Ascending aorta (tissue), 2 donors: ENCODE measurements around the gene SLC22A23. TPM values are rescaled to one million over a fixed set of nuclear protein-coding genes. Genes with fewer than 3 reads are reported as not detected.
"Not testable (repeated sequence)": the region's sequence is repeated elsewhere in the genome, so short reads cannot be mapped to it uniquely, and the experiment has no call there.

Experiments used
- DNase-seq, 2 donors: peaks; one replicate each; pipeline ENCODE4 v3.0.0-alpha.2; 2019; ENCODE audit warnings: low spot score in 2 of 2
- H3K27ac ChIP-seq, 2 donors: fragments of 200-600 bp; sonication (generic); one replicate each; pipeline ENCODE4 v1.5.1; 2016 to 2017; ENCODE audit warnings: mild to moderate bottlenecking in 1 of 2
- H3K27me3 ChIP-seq: fragments of 200-600 bp; sonication (generic); one replicate; pipeline ENCODE4 v1.5.1; 2017
- H3K36me3 ChIP-seq, 2 donors: fragments of 200-600 bp; sonication (generic); one replicate each; pipeline ENCODE4 v1.5.1; 2016
- H3K4me1 ChIP-seq, 2 donors: fragments of 200-600 bp; sonication (generic); one replicate each; pipeline ENCODE4 v1.5.1; 2016 to 2017; ENCODE audit warnings: mild to moderate bottlenecking in 1 of 2
- H3K4me3 ChIP-seq, 2 donors: fragments of 200-600 bp; sonication (generic); one replicate each; pipeline ENCODE4 v1.5.1; 2016 to 2017; ENCODE audit warnings: mild to moderate bottlenecking in 1 of 2
- H3K9me3 ChIP-seq, 2 donors: fragments of 200-600 bp; sonication (generic); one replicate each; pipeline ENCODE4 v1.5.1; 2016
- CTCF ChIP-seq, 3 experiments: fragments of 200-600 bp in 2 of 3; fragments of 450-650 bp in 1 of 3; sonication (generic) in 2 of 3; IDR thresholded peaks; one replicate each; pipeline ENCODE4 v1.5.1; 2016 to 2019; ENCODE audit warnings: antibody characterized with exemption in 3 of 3, mild to moderate bottlenecking in 1 of 3, moderate library complexity in 1 of 3
- intact Hi-C: fragments of 100-400 bp; cut with DNase I; formaldehyde crosslinking; loops from one replicate; pipeline ENCODE4 v1.15.1; 2023
- total RNA-seq: library from RNA; depleted of rRNA; stranded (reverse); fragments of >200 nt; gene quantifications from one replicate; pipeline ENCODE4 v1.1.0, GENCODE V29; 2016

SLC22A23 gene
- total RNA-seq, 1 donor from 2014 or later: 42.0 TPM

- intact Hi-C loops: no loop called here
- Histone ChIP-seq H3K27ac (no peak overlapping the region), H3K4me1 (no peaks in the 10 kb centered on the region), H3K4me3 (no peak overlapping the region), H3K36me3 (no peaks in the 10 kb centered on the region), H3K27me3 (no peaks in the 10 kb centered on the region), H3K9me3 (no peaks in the 10 kb centered on the region)
- no peak for TF ChIP-seq CTCF (IDR thresholded peaks at IDR 0.05)
- no peak for DNase-seq
Measured at GRCh38 chr6:3383525-3383924, 73.3 kb downstream of the SLC22A23 start.

- H3K36me3 ChIP-seq: no peaks in the 10 kb centered on the region
- H3K9me3 ChIP-seq: no peaks in the 10 kb centered on the region
- TF ChIP-seq CTCF (IDR thresholded peaks at IDR 0.05): no peak
- no peak overlapping the region for H3K4me3 ChIP-seq
- intact Hi-C loops: no loop called here
- no peaks in the 10 kb centered on the region for H3K4me1 ChIP-seq
- no peak for DNase-seq
- no peak overlapping the region for H3K27ac ChIP-seq
- H3K27me3 ChIP-seq: no peaks in the 10 kb centered on the region
Measured at GRCh38 chr6:3382326-3383279, 74.2 kb downstream of the SLC22A23 start.

GRCh38 chr6:3381233-3381921 is 75.5 kb downstream of the SLC22A23 start:
- Histone ChIP-seq H3K4me3 (no peak overlapping the region), H3K36me3 (no peaks in the 10 kb centered on the region), H3K27me3 (no peaks in the 10 kb centered on the region), H3K4me1 (no peaks in the 10 kb centered on the region), H3K27ac (no peak overlapping the region), H3K9me3 (no peaks in the 10 kb centered on the region)
- no peak for TF ChIP-seq CTCF (IDR thresholded peaks at IDR 0.05)
- intact Hi-C loops: no loop called here
- no peak for DNase-seq

- H3K4me1 ChIP-seq: no peaks in the 10 kb centered on the region
- no peak overlapping the region for H3K4me3 ChIP-seq
- no peak for DNase-seq
- no peak for TF ChIP-seq CTCF (IDR thresholded peaks at IDR 0.05)
- H3K9me3 ChIP-seq: no peaks in the 10 kb centered on the region
- intact Hi-C loops: no loop called here
- no peaks in the 10 kb centered on the region for H3K27me3 ChIP-seq
- no peak overlapping the region for H3K27ac ChIP-seq
- H3K36me3 ChIP-seq: no peaks in the 10 kb centered on the region
Measured at GRCh38 chr6:3380344-3381232, 76.3 kb downstream of the SLC22A23 start.

- Histone ChIP-seq H3K27me3 (no peaks in the 10 kb centered on the region), H3K4me1 (no peaks in the 10 kb centered on the region), H3K9me3 (no peaks in the 10 kb centered on the region), H3K36me3 (no peaks in the 10 kb centered on the region), H3K27ac (no peak overlapping the region), H3K4me3 (no peak overlapping the region)
- intact Hi-C loops: no loop called here
- DNase-seq: no peak
- no peak for TF ChIP-seq CTCF (IDR thresholded peaks at IDR 0.05)
Measured at GRCh38 chr6:3379482-3380060, 77.3 kb downstream of the SLC22A23 start.

- DNase-seq, H3K4me1 ChIP-seq, H3K9me3 ChIP-seq, H3K36me3 ChIP-seq, intact Hi-C loops, H3K27ac ChIP-seq, H3K4me3 ChIP-seq, H3K27me3 ChIP-seq: not testable (repeated sequence)
Measured at GRCh38 chr6:3378808-3379207, 78.0 kb downstream of the SLC22A23 start.

- H3K27ac ChIP-seq, H3K27me3 ChIP-seq: not testable (repeated sequence)
Measured at GRCh38 chr6:3378398-3378782, 78.5 kb downstream of the SLC22A23 start.

More at GRCh38 chr6:3378398-3378782, 78.5 kb downstream of the SLC22A23 start:
- H3K36me3 ChIP-seq, H3K4me1 ChIP-seq, DNase-seq, H3K4me3 ChIP-seq, intact Hi-C loops, H3K9me3 ChIP-seq: not testable (repeated sequence)
